Activated T-helper 9 cell treated with anti-CD3 and anti-CD28 coated beads, Interleukin-2, amount 50 U/mL, for 16 hours (primary cell): ENCODE measurements around the gene TWF2.

Source experiments
- DNase-seq: peaks from one replicate; pipeline ENCODE4 v3.0.0-alpha.2; 2020; ENCODE audit warnings: low read depth

The TWF2 gene

GRCh38 chr3:52237657-52238172, 1.2 kb downstream of the TWF2 start:
- DNase-seq, result no peak

- no peak for DNase-seq
Observed at GRCh38 chr3:52237006-52237656, 1.8 kb downstream of the TWF2 start.

- no peak for DNase-seq
Observed at GRCh38 chr3:52236424-52236886, 2.5 kb downstream of the TWF2 start.

GRCh38 chr3:52234516-52235447, 4.2 kb downstream of the TWF2 start:
- no peak for DNase-seq

GRCh38 chr3:52233968-52234367, 5.0 kb downstream of the TWF2 start:
- no peak for DNase-seq

- no peak for DNase-seq
Observed at GRCh38 chr3:52233108-52233591, 5.8 kb downstream of the TWF2 start.

GRCh38 chr3:52232279-52233107, 6.5 kb downstream of the TWF2 start:
- DNase-seq, result no peak

- DNase-seq, result peak; percentile 85
Observed at GRCh38 chr3:52231502-52232278, 7.3 kb downstream of the TWF2 start.

- no peak for DNase-seq
Observed at GRCh38 chr3:52230889-52231499, 8.0 kb downstream of the TWF2 start.

- no peak for DNase-seq
Observed at GRCh38 chr3:52230461-52230860, 8.5 kb downstream of the TWF2 start.

- no peak for DNase-seq
Observed at GRCh38 chr3:52229656-52230055, 9.3 kb downstream of the TWF2 start.

- no peak for DNase-seq
Observed at GRCh38 chr3:52228751-52229291, 10.1 kb downstream of the TWF2 start.

GRCh38 chr3:52228266-52228665, 10.7 kb downstream of the TWF2 start:
- no peak for DNase-seq

- DNase-seq, result no peak
Observed at GRCh38 chr3:52227766-52228165, 11.2 kb downstream of the TWF2 start.

- no peak for DNase-seq
Observed at GRCh38 chr3:52227117-52227516, 11.8 kb downstream of the TWF2 start.

GRCh38 chr3:52226229-52226817, 12.6 kb downstream of the TWF2 start:
- DNase-seq, result no peak

GRCh38 chr3:52225452-52226228, 13.3 kb downstream of the TWF2 start, which contains the start of gene TLR9:
Gene TLR9, minus strand, starts transcription at chr3:52225645. Its CDS starts 116 bp downstream, at chr3:52225529.
- DNase-seq, result no peak

GRCh38 chr3:52223449-52224408, 15.2 kb downstream of the TWF2 start:
- no peak for DNase-seq
